SK-N-SH (cell line): ENCODE data around the gene KCTD5. TPM values are rescaled to one million over a fixed set of nuclear protein-coding genes. Genes with fewer than 3 reads are reported as not detected.

ENCODE experiments used
- CTCF ChIA-PET: fragments of 300-600, 350-600 bp; formaldehyde crosslinking; extraction: SDS; loops from one replicate; lab custom pipeline; 2021; lab: Yijun Ruan, JAX
- POLR2A ChIA-PET: fragments of 350-600 bp; sonication (Branson Sonifier 250); formaldehyde crosslinking; extraction: SDS; loops from one replicate; lab custom pipeline; 2020; ENCODE audit warnings: antibody characterized with exemption, inconsistent platforms; lab: Yijun Ruan, JAX
- DNase-seq: peaks from one replicate; pipeline ENCODE4 v3.0.0; 2012
- H2AFZ ChIP-seq: fragments of 200-600 bp; sonication (generic); 2 replicates; pipeline ENCODE4 v1.8.1; 2016; ENCODE audit warnings: antibody characterized with exemption, mild to moderate bottlenecking, low read depth
- H3F3A ChIP-seq: fragments of 200-600 bp; sonication (generic); replicated peaks from 2 replicates; pipeline ENCODE3; 2016; ENCODE audit warnings: antibody characterized with exemption, mild to moderate bottlenecking; ENCODE audit not compliant: insufficient read depth
- H3K27ac ChIP-seq, 2 experiments: fragments of 200-500 bp in 1 of 2; fragments of 200-600 bp in 1 of 2; sonication (Bioruptor generic) in 1 of 2; sonication (generic), shearing (Covaris generic) in 1 of 2; 2 replicates each; pipeline versions ENCODE4 v1.5.1 to v1.6.1; 2014 to 2016; ENCODE audit warnings: low read depth in 2 of 2, inconsistent platforms in 1 of 2, low read length in 1 of 2, mild to moderate bottlenecking in 1 of 2, mixed read lengths in 1 of 2
- H3K27me3 ChIP-seq: fragments of 200-600 bp; sonication (generic), shearing (Covaris generic); 2 replicates; pipeline ENCODE4 v1.6.1; 2016; ENCODE audit warnings: mixed run types; ENCODE audit not compliant: insufficient read depth
- H3K36me3 ChIP-seq, 2 experiments: fragments of 200-500 bp in 1 of 2; fragments of 200-600 bp in 1 of 2; sonication (Bioruptor generic) in 1 of 2; sonication (generic) in 1 of 2; replicated peaks in 1 of 2; 2 replicates each; pipeline versions ENCODE3 to v1.5.1; 2014 to 2016; ENCODE audit warnings: low read length in 1 of 2, mild to moderate bottlenecking in 1 of 2; ENCODE audit not compliant: insufficient read depth in 2 of 2, control insufficient read depth in 1 of 2
- H3K4me1 ChIP-seq, 2 experiments: fragments of 200-500 bp in 1 of 2; fragments of 200-600 bp in 1 of 2; sonication (Bioruptor generic) in 1 of 2; sonication (generic), shearing (Covaris generic) in 1 of 2; 2 replicates each; pipeline versions ENCODE4 v1.5.1 to v1.6.1; 2014 to 2016; ENCODE audit warnings: low read depth in 1 of 2, low read length in 1 of 2, mixed run types in 1 of 2; ENCODE audit not compliant: insufficient read depth in 2 of 2, control insufficient read depth in 1 of 2
- H3K4me2 ChIP-seq: fragments of 200-600 bp; sonication (generic), shearing (Covaris generic); 2 replicates; pipeline ENCODE4 v1.6.1; 2017; ENCODE audit warnings: mixed run types
- H3K4me3 ChIP-seq, 2 experiments: fragments of 200-500 bp in 1 of 2; fragments of 200-600 bp in 1 of 2; sonication (Bioruptor generic) in 1 of 2; sonication (generic), shearing (Covaris generic) in 1 of 2; 2 replicates each; pipeline versions ENCODE4 v1.5.1 to v1.8.1; 2014 to 2016; ENCODE audit warnings: low read depth in 2 of 2, inconsistent platforms in 1 of 2, low read length in 1 of 2, mild to moderate bottlenecking in 1 of 2, mixed read lengths in 1 of 2, moderate library complexity in 1 of 2
- H3K79me2 ChIP-seq: fragments of 200-600 bp; sonication (generic); 2 replicates; pipeline ENCODE4 v1.8.1; 2017; ENCODE audit warnings: mild to moderate bottlenecking; ENCODE audit not compliant: insufficient read depth
- H3K9ac ChIP-seq: fragments of 200-600 bp; sonication (generic); 2 replicates; pipeline ENCODE4 v1.6.1; 2017; ENCODE audit warnings: mixed run types
- H3K9me2 ChIP-seq: fragments of 200-600 bp; sonication (generic); 2 replicates; pipeline ENCODE4 v1.6.1; 2017; ENCODE audit warnings: mixed run types
- H3K9me3 ChIP-seq: fragments of 200-600 bp; sonication (generic); 2 replicates; pipeline ENCODE4 v1.6.1; 2017; ENCODE audit warnings: mixed run types, mild to moderate bottlenecking, moderate library complexity
- H4K20me1 ChIP-seq: fragments of 200-600 bp; sonication (generic); 2 replicates; pipeline ENCODE4 v1.6.1; 2017; ENCODE audit warnings: mild to moderate bottlenecking, mixed run types; ENCODE audit not compliant: insufficient read depth
- EP300 ChIP-seq, 2 experiments: IDR thresholded peaks; 2 replicates each; pipeline versions ENCODE4 v1.4.0 to v1.6.1; 2012; ENCODE audit warnings: borderline replicate concordance in 1 of 2, low read depth in 1 of 2, low read length in 1 of 2
- EZH2phosphoT487 ChIP-seq: fragments of 200-600 bp; sonication (generic); IDR thresholded peaks from 2 replicates; pipeline ENCODE4 v1.6.1; 2017; ENCODE audit warnings: low read depth, mixed run types, mild to moderate bottlenecking, antibody characterized with exemption, moderate library complexity, borderline replicate concordance
- FOSL2 ChIP-seq: IDR thresholded peaks from 2 replicates; pipeline ENCODE4 v1.4.0; 2012; ENCODE audit warnings: low read depth, mild to moderate bottlenecking, moderate library complexity, borderline replicate concordance
- FOXJ3 ChIP-seq: sonication (generic); formaldehyde crosslinking; IDR thresholded peaks from 2 replicates; pipeline ENCODE4 v1.5.1; 2020; ENCODE audit warnings: mild to moderate bottlenecking, missing genetic modification reagents
- GABPA ChIP-seq: IDR thresholded peaks from 2 replicates; pipeline ENCODE4 v1.4.0; 2012; ENCODE audit warnings: low read depth, mild to moderate bottlenecking
- MXI1 ChIP-seq: IDR thresholded peaks from 2 replicates; pipeline ENCODE4 v1.6.1; 2012; ENCODE audit warnings: mild to moderate bottlenecking, low read depth, low read length, improper control_type of control experiment
- NRF1 ChIP-seq: IDR thresholded peaks from 2 replicates; pipeline ENCODE4 v1.6.1; 2012; ENCODE audit warnings: low read depth, mild to moderate bottlenecking, low read length
- PBX3 ChIP-seq: IDR thresholded peaks from 2 replicates; pipeline ENCODE4; 2012
- POLR2AphosphoS5 ChIP-seq: IDR thresholded peaks from 2 replicates; pipeline ENCODE4 v1.6.1; 2012; ENCODE audit warnings: low read depth, low read length
- RAD21 ChIP-seq: IDR thresholded peaks from 2 replicates; pipeline ENCODE4 v1.6.1; 2012; ENCODE audit warnings: mild to moderate bottlenecking, low read length
- RCOR1 ChIP-seq: fragments of 150-350 bp; IDR thresholded peaks from 2 replicates; pipeline ENCODE4 v1.6.1; 2017; ENCODE audit warnings: antibody characterized with exemption, low read length
- REST ChIP-seq: IDR thresholded peaks from 2 replicates; pipeline ENCODE4 v1.6.1; 2012; ENCODE audit warnings: mild to moderate bottlenecking, low read depth, low read length, moderate library complexity
- RFX5 ChIP-seq: IDR thresholded peaks from 2 replicates; pipeline ENCODE4 v1.6.1; 2012; ENCODE audit warnings: mild to moderate bottlenecking, improper control_type of control experiment, low read length
- SIN3A ChIP-seq: IDR thresholded peaks from 2 replicates; pipeline ENCODE4 v1.6.1; 2012; ENCODE audit warnings: low read depth, mild to moderate bottlenecking, low read length, moderate library complexity, borderline replicate concordance
- TAF1 ChIP-seq: IDR thresholded peaks from 2 replicates; pipeline ENCODE4 v1.6.1; 2012; ENCODE audit warnings: low read depth, mild to moderate bottlenecking, low read length, moderate library complexity, borderline replicate concordance
- TCF12 ChIP-seq: IDR thresholded peaks from 2 replicates; pipeline ENCODE4 v1.4.0; 2012
- USF2 ChIP-seq: fragments of 150-350 bp; IDR thresholded peaks from 2 replicates; pipeline ENCODE4 v1.6.1; 2017; ENCODE audit warnings: antibody characterized with exemption, low read length, low read depth, borderline replicate concordance
- YY1 ChIP-seq: IDR thresholded peaks from 2 replicates; pipeline ENCODE4 v1.4.0; 2012; ENCODE audit warnings: low read depth, mild to moderate bottlenecking
- ZBTB33 ChIP-seq: IDR thresholded peaks from 2 replicates; pipeline ENCODE4 v1.4.0; 2012; ENCODE audit warnings: low read depth, borderline replicate concordance
- WGBS: methylation state at CpG from one replicate; pipeline ENCODE4 v1.1.6; 2017; ENCODE audit warnings: low lambda C conversion rate; 5-methylcytosine and 5-hydroxymethylcytosine counted together
- polyA plus RNA-seq, 3 experiments: library from polyadenylated mRNA; depleted of rRNA; stranded (reverse); fragments of >200 nt; gene quantifications; 2 replicates each; pipeline ENCODE4 v1.2.3, GENCODE V29; 2012

KCTD5 gene
- polyA plus RNA-seq, 1 of the 3 experiments (the other 2 are of a cell fraction), result 53.4 TPM

- Histone ChIP-seq H3K79me2 (peaks cover 6% of the 10 kb centered on the region; the same call in 1 of the 2 replicates), H3K4me1 (peaks cover 3 to 11% of the 10 kb centered on the region in 2 experiments; a peak in 1 of 4 replicates), H2AFZ (no peak overlapping the region), H3K9me2 (no peaks in the 10 kb centered on the region), H3K27me3 (no peaks in the 10 kb centered on the region), H3K4me2 (no peak overlapping the region), H3K4me3 (no peak overlapping the region), H4K20me1 (no peaks in the 10 kb centered on the region), H3K36me3 (no peaks in the 10 kb centered on the region), H3F3A (no peaks in the 10 kb centered on the region), H3K27ac (no peak overlapping the region), H3K9ac (no peak overlapping the region), H3K9me3 (no peaks in the 10 kb centered on the region)
- POLR2A ChIA-PET, result no interaction called here
- WGBS, result 88% methylated on average over 8 of the region's 17 CpGs
- no peak for DNase-seq
- TF ChIP-seq GABPA (no peak), FOXJ3 (CRISPR knock-in tag) (no peak), RFX5 (no peak), TAF1 (no peak), FOSL2 (no peak), TCF12 (no peak), NRF1 (no peak), MXI1 (no peak), REST (no peak), YY1 (no peak), RCOR1 (no peak), ZBTB33 (no peak), USF2 (no peak), POLR2AphosphoS5 (no peak), EZH2phosphoT487 (no peak), SIN3A (no peak), RAD21 (no peak), PBX3 (no peak), EP300 (IDR thresholded peaks at IDR 0.05; ENCODE audit: borderline replicate concordance in 1 of 2, low read depth in 1 of 2, low read length in 1 of 2) (no peak)
- CTCF ChIA-PET, result interaction anchor here (0.9 to 1.0 kb wide), 2 partner anchors 152 to 211 kb away, joined by 3 read pairs; no protein-coding TSS in a partner anchor
Observed at GRCh38 chr16:2715966-2716885, 33.9 kb downstream of the KCTD5 start.
